ENCODE results near the gene ITGBL1.

Gene ITGBL1

GRCh38 chr13:101523154-101524131, 71.0 kb downstream of the ITGBL1 start:
- Histone ChIP-seq H3K4me3 (replicated peaks; ENCODE audit: low read depth, low read length) (no peak overlapping the region), H3K36me3 (ENCODE audit: control insufficient read depth, insufficient read depth, low read length) (no peaks in the 10 kb centered on the region), H3K27me3 (replicated peaks; ENCODE audit: control insufficient read depth, insufficient read depth, low read length) (no peaks in the 10 kb centered on the region)
- TF ChIP-seq CTCF (IDR thresholded peaks at IDR 0.05; ENCODE audit: insufficient read depth, low read length, poor library complexity, severe bottlenecking) = no peak
- DNase-seq (ENCODE audit: extremely low read depth, insufficient read length) = no peak

- Histone ChIP-seq H3K27me3 (replicated peaks; ENCODE audit: control insufficient read depth, insufficient read depth, low read length) (no peaks in the 10 kb centered on the region), H3K36me3 (ENCODE audit: control insufficient read depth, insufficient read depth, low read length) (no peaks in the 10 kb centered on the region), H3K4me3 (replicated peaks; ENCODE audit: low read depth, low read length) (no peak overlapping the region)
- DNase-seq (ENCODE audit: extremely low read depth, insufficient read length) = no peak
- no peak for TF ChIP-seq CTCF (IDR thresholded peaks at IDR 0.05; ENCODE audit: insufficient read depth, low read length, poor library complexity, severe bottlenecking)
Observed at GRCh38 chr13:101527130-101527529, 74.7 kb downstream of the ITGBL1 start.

GRCh38 chr13:101529422-101529821, 76.9 kb downstream of the ITGBL1 start:
- no peak overlapping the region for H3K4me3 ChIP-seq (replicated peaks; ENCODE audit: low read depth, low read length)
- DNase-seq (ENCODE audit: extremely low read depth, insufficient read length) = no peak
- TF ChIP-seq CTCF (IDR thresholded peaks at IDR 0.05; ENCODE audit: insufficient read depth, low read length, poor library complexity, severe bottlenecking) = no peak
- H3K36me3 ChIP-seq (ENCODE audit: control insufficient read depth, insufficient read depth, low read length) = no peaks in the 10 kb centered on the region
- H3K27me3 ChIP-seq (replicated peaks; ENCODE audit: control insufficient read depth, insufficient read depth, low read length) = no peaks in the 10 kb centered on the region; the same call in 1 of the 2 replicates

GRCh38 chr13:101530293-101530692, 77.8 kb downstream of the ITGBL1 start:
- TF ChIP-seq CTCF (IDR thresholded peaks at IDR 0.05; ENCODE audit: insufficient read depth, low read length, poor library complexity, severe bottlenecking) = no peak
- Histone ChIP-seq H3K27me3 (replicated peaks; ENCODE audit: control insufficient read depth, insufficient read depth, low read length) (no peaks in the 10 kb centered on the region; the same call in 1 of the 2 replicates), H3K36me3 (ENCODE audit: control insufficient read depth, insufficient read depth, low read length) (no peaks in the 10 kb centered on the region), H3K4me3 (replicated peaks; ENCODE audit: low read depth, low read length) (no peak overlapping the region)
- no peak for DNase-seq (ENCODE audit: extremely low read depth, insufficient read length)

- Histone ChIP-seq H3K27me3 (replicated peaks; ENCODE audit: control insufficient read depth, insufficient read depth, low read length) (no peaks in the 10 kb centered on the region; the same call in 1 of the 2 replicates), H3K36me3 (ENCODE audit: control insufficient read depth, insufficient read depth, low read length) (no peaks in the 10 kb centered on the region), H3K4me3 (replicated peaks; ENCODE audit: low read depth, low read length) (no peak overlapping the region)
- no peak for TF ChIP-seq CTCF (IDR thresholded peaks at IDR 0.05; ENCODE audit: insufficient read depth, low read length, poor library complexity, severe bottlenecking)
- no peak for DNase-seq (ENCODE audit: extremely low read depth, insufficient read length)
Observed at GRCh38 chr13:101535192-101535746, 82.8 kb downstream of the ITGBL1 start.
